Keratinocyte (primary cell): ENCODE results near the gene FAM78A. TPM values are rescaled to one million over a fixed set of nuclear protein-coding genes. Genes with fewer than 3 reads are reported as not detected.

Experiments
- DNase-seq: peaks from one replicate; pipeline ENCODE4 v3.0.0-alpha.2; 2011; ENCODE audit warnings: low read depth, missing footprints, low spot score
- FAIRE-seq: peaks from 2 replicates; lab custom pipeline; 2011; peaks lifted over from hg19 to GRCh38; lab: Jason Lieb, UNC
- H2AFZ ChIP-seq: 2 replicates; pipeline ENCODE4 v1.6.0; 2012; ENCODE audit warnings: low read length, control low read depth, inconsistent platforms; ENCODE audit not compliant: control insufficient read depth
- H3K27ac ChIP-seq: 2 replicates; pipeline ENCODE4 v1.5.1; 2011; ENCODE audit warnings: low read length; ENCODE audit not compliant: control insufficient read depth, insufficient read depth
- H3K27me3 ChIP-seq: 3 replicates; pipeline ENCODE4 v1.6.0; 2011; ENCODE audit warnings: low read length; ENCODE audit not compliant: control insufficient read depth, insufficient read depth; ENCODE audit errors: extremely low read depth
- H3K36me3 ChIP-seq, 2 experiments: 2 replicates in 1 of 2; 3 replicates in 1 of 2; pipeline ENCODE4 v1.5.1; 2011; ENCODE audit warnings: low read length in 2 of 2, mild to moderate bottlenecking in 1 of 2; ENCODE audit not compliant: control insufficient read depth in 2 of 2, insufficient read depth in 2 of 2; ENCODE audit errors: extremely low read depth in 1 of 2
- H3K4me1 ChIP-seq: 3 replicates; pipeline ENCODE4 v1.5.1; 2011; ENCODE audit warnings: low read length; ENCODE audit not compliant: control insufficient read depth, insufficient read depth; ENCODE audit errors: extremely low read depth
- H3K4me2 ChIP-seq: 3 replicates; pipeline ENCODE4 v1.6.0; 2011; ENCODE audit warnings: low read depth, low read length; ENCODE audit not compliant: control insufficient read depth, insufficient read depth; ENCODE audit errors: extremely low read depth
- H3K4me3 ChIP-seq, 3 experiments: fragments of 200-600 bp in 1 of 3; sonication (generic) in 1 of 3; 2 replicates in 2 of 3; 3 replicates in 1 of 3; pipeline ENCODE4 v1.5.1; 2011 to 2016; ENCODE audit warnings: low read length in 3 of 3, mild to moderate bottlenecking in 3 of 3, control low read depth in 2 of 3, inconsistent platforms in 1 of 3, low read depth in 1 of 3, mixed read lengths in 1 of 3, mixed run types in 1 of 3, moderate library complexity in 1 of 3; ENCODE audit not compliant: control insufficient read depth in 2 of 3, insufficient read depth in 2 of 3; ENCODE audit errors: extremely low read depth in 1 of 3
- H3K79me2 ChIP-seq: 2 replicates; pipeline ENCODE4 v1.6.0; 2012; ENCODE audit warnings: low read length; ENCODE audit not compliant: control insufficient read depth, insufficient read depth
- H3K9ac ChIP-seq: 3 replicates; pipeline ENCODE4 v1.6.0; 2011; ENCODE audit warnings: low read length; ENCODE audit not compliant: control insufficient read depth, insufficient read depth; ENCODE audit errors: extremely low read depth
- H3K9me1 ChIP-seq: 3 replicates; pipeline ENCODE4 v1.6.0; 2011; ENCODE audit warnings: low read length; ENCODE audit not compliant: control insufficient read depth, insufficient read depth; ENCODE audit errors: extremely low read depth
- H3K9me3 ChIP-seq: 2 replicates; pipeline ENCODE4 v1.5.1; 2012; ENCODE audit warnings: low read depth, low read length; ENCODE audit not compliant: control insufficient read depth
- H4K20me1 ChIP-seq: 3 replicates; pipeline ENCODE4 v1.6.0; 2011; ENCODE audit warnings: low read length; ENCODE audit not compliant: control insufficient read depth, insufficient read depth; ENCODE audit errors: extremely low read depth
- EZH2 ChIP-seq: IDR thresholded peaks from one replicate; pipeline ENCODE4 v1.6.1; 2012; ENCODE audit warnings: inconsistent platforms, mild to moderate bottlenecking, low read length, moderate library complexity
- dilution Hi-C: fragments of 300-500 bp; cut with MboI; formaldehyde crosslinking; loops from one replicate; pipeline ENCODE4 v1.7.0; 2020; ENCODE audit warnings: low sequenced_read_pairs; ENCODE audit not compliant: extremely low pct_ligation_motif_present
- polyA plus RNA-seq, 5 experiments: library from polyadenylated mRNA; depleted of rRNA in 3 of 5; stranded (reverse) in 3 of 5; stranded (forward) in 1 of 5; unstranded in 1 of 5; fragments of >200 nt; gene quantifications; 1 replicate in 1 of 5; 2 replicates in 3 of 5; 3 replicates in 1 of 5; pipeline versions ENCODE4 v1.2.1 to v1.2.3, GENCODE V29; 2011 to 2012; ENCODE audit warnings: missing spikeins in 2 of 5, low read depth in 1 of 5, low replicate concordance in 1 of 5
- TF ChIP-seq, protein P1 (sequence below), 3 experiments: IDR thresholded peaks in 1 of 3; conservative IDR thresholded peaks in 1 of 3; optimal IDR thresholded peaks in 1 of 3; 2 replicates in 2 of 3; 3 replicates in 1 of 3; pipeline versions ENCODE3 to v1.5.1; 2011; ENCODE audit warnings: low read length in 3 of 3, mild to moderate bottlenecking in 3 of 3, moderate library complexity in 2 of 3, control low read depth in 1 of 3, inconsistent platforms in 1 of 3; ENCODE audit not compliant: insufficient read depth in 2 of 3; ENCODE audit errors: extremely low read depth in 1 of 3

Gene FAM78A
- polyA plus RNA-seq, 1 donor (not counting 4 experiments of a cell fraction or from before 2014, with no cell fraction given): 0.25 TPM

DNA sequence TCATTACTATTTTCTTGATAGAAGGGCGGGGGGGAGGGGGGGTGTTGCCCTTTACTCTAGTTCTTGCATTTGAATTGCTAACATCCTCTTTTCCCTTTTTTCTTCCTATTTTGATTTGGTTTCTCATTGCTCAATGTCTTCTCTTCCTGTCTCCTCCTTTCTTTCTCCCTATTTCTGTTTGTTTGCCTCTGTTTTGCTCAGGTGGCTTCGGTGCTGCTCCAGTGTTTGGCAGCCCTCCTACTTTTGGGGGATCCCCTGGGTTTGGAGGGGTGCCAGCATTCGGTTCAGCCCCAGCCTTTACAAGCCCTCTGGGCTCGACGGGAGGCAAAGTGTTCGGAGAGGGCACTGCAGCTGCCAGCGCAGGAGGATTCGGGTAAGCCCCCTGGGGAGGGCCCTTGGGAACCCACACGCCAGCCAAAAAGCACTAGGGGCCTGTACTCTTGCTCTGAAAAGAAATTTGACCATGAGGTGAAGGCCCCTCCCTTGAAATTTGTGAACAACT, 48.3 kb downstream of the FAM78A start:
- FAIRE-seq: no peak
- Histone ChIP-seq H3K4me1 (no peaks in the 10 kb centered on the region), H3K27me3 (no peaks in the 10 kb centered on the region), H3K9ac (no peak overlapping the region), H3K79me2 (no peaks in the 10 kb centered on the region), H3K4me2 (no peak overlapping the region), H3K4me3 (no peak overlapping the region), H3K9me3 (no peaks in the 10 kb centered on the region), H3K27ac (no peak overlapping the region), H3K9me1 (no peaks in the 10 kb centered on the region), H3K36me3 (peaks cover 16 to 29% of the 10 kb centered on the region in 2 experiments), H4K20me1 (no peaks in the 10 kb centered on the region), H2AFZ (no peak overlapping the region)
- TF ChIP-seq, protein P1, sequence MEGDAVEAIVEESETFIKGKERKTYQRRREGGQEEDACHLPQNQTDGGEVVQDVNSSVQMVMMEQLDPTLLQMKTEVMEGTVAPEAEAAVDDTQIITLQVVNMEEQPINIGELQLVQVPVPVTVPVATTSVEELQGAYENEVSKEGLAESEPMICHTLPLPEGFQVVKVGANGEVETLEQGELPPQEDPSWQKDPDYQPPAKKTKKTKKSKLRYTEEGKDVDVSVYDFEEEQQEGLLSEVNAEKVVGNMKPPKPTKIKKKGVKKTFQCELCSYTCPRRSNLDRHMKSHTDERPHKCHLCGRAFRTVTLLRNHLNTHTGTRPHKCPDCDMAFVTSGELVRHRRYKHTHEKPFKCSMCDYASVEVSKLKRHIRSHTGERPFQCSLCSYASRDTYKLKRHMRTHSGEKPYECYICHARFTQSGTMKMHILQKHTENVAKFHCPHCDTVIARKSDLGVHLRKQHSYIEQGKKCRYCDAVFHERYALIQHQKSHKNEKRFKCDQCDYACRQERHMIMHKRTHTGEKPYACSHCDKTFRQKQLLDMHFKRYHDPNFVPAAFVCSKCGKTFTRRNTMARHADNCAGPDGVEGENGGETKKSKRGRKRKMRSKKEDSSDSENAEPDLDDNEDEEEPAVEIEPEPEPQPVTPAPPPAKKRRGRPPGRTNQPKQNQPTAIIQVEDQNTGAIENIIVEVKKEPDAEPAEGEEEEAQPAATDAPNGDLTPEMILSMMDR (optimal IDR thresholded peaks at IDR 0.05 in 1 of 3, IDR thresholded peaks at IDR 0.05 in 1 of 3, conservative IDR thresholded peaks at IDR 0.05 in 1 of 3; ENCODE audit: extremely low read depth in 1 of 3, insufficient read depth in 2 of 3, low read length in 3 of 3): no peak
- no peak for TF ChIP-seq EZH2
- DNase-seq: no peak
- dilution Hi-C loops: no loop called here

DNA sequence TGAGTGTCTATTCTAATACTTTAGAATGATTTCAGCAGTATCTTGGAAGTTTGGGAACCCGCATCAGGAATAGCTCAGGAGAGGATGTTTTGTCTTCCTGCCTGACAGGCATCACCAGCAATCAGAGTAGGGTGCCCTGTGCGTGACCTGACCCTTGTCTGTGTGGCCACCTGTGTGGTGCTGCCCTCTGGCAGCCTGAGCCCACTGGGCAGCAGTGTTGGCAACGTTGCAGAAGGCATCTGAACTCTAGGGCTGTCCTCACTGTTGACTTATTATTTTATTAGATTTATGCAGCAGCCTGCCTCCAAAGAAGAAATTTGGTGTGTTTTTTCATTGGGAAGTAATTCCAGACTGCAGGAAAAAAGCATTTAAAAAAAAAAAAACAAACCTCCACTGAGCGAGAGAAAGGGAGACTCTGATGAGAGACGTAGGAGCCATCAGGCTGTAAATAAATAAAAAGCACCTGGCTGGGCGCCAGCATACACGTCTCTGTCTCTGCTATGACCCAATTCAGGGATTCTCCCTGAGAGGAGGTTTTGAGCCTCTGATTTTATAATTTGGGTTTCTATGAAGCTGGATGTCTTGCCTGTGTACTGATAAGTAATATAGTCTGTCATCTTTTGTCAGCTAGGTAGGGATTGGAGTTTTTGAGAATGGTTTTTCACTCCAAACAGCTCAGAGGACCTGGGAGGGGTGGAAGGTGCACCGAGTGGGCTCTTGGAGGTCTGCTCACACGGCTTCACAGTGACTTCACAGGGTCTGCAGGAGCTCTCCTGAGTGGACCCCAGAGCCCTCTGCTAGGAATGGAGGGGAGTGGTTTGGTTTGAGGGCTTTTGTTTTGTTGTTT, 49.0 kb downstream of the FAM78A start:
- no peaks in the 10 kb centered on the region for H4K20me1 ChIP-seq
- no peak overlapping the region for H3K27ac ChIP-seq
- H3K27me3 ChIP-seq: no peaks in the 10 kb centered on the region
- H3K4me1 ChIP-seq: no peaks in the 10 kb centered on the region
- H2AFZ ChIP-seq: no peak overlapping the region
- no peak for FAIRE-seq
- TF ChIP-seq EZH2: no peak
- TF ChIP-seq, protein P1 (optimal IDR thresholded peaks at IDR 0.05 in 1 of 3, IDR thresholded peaks at IDR 0.05 in 1 of 3, conservative IDR thresholded peaks at IDR 0.05 in 1 of 3; ENCODE audit: extremely low read depth in 1 of 3, insufficient read depth in 2 of 3, low read length in 3 of 3): no peak
- dilution Hi-C loops: no loop called here
- no peak overlapping the region for H3K4me2 ChIP-seq
- no peak for DNase-seq
- no peak overlapping the region for H3K4me3 ChIP-seq
- no peaks in the 10 kb centered on the region for H3K79me2 ChIP-seq
- no peak overlapping the region for H3K9ac ChIP-seq
- peaks cover 14 to 29% of the 10 kb centered on the region in 2 experiments for H3K36me3 ChIP-seq
- no peaks in the 10 kb centered on the region for H3K9me3 ChIP-seq
- no peaks in the 10 kb centered on the region for H3K9me1 ChIP-seq
